Common myeloid progenitor, CD34-positive (primary cell): ENCODE measurements around the gene RAB33B.

Experiments
- CTCF ChIA-PET: fragments of 350-600 bp; sonication (Branson Sonifier 250); formaldehyde crosslinking; loops from one replicate; lab custom pipeline; 2021; ENCODE audit warnings: antibody characterized with exemption; lab: Charles Lee
- POLR2A ChIA-PET: fragments of 350-600 bp; sonication (Branson Sonifier 250); formaldehyde crosslinking; loops from one replicate; lab custom pipeline; 2021; ENCODE audit warnings: antibody characterized with exemption; lab: Charles Lee
- DNase-seq, 3 donors: peaks; one replicate each; pipeline versions ENCODE4 v3.0.0 to v3.0.0-alpha.2; 2013
- H3K27ac ChIP-seq, 2 experiments: 1 replicate in 1 of 2; 2 replicates in 1 of 2; pipeline ENCODE4 v1.7.0; 2013; ENCODE audit warnings: inconsistent platforms in 2 of 2, low read length in 2 of 2, mild to moderate bottlenecking in 2 of 2, low read depth in 1 of 2, moderate library complexity in 1 of 2; ENCODE audit not compliant: severe bottlenecking in 2 of 2, insufficient read depth in 1 of 2, poor library complexity in 1 of 2
- H3K27me3 ChIP-seq, 5 experiments: replicated peaks in 2 of 5; 1 replicate in 3 of 5; 2 replicates in 2 of 5; pipeline versions ENCODE4 v1.6.1 to v1.7.0; 2013; ENCODE audit warnings: low read length in 4 of 5, mild to moderate bottlenecking in 2 of 5, moderate library complexity in 2 of 5, inconsistent platforms in 1 of 5; ENCODE audit not compliant: insufficient read depth in 5 of 5, control insufficient read depth in 4 of 5
- H3K36me3 ChIP-seq, 4 experiments: 1 replicate in 2 of 4; 2 replicates in 2 of 4; pipeline versions ENCODE4 v1.6.1 to v1.7.0; 2013; ENCODE audit warnings: low read length in 3 of 4, control low read depth in 1 of 4, mild to moderate bottlenecking in 1 of 4; ENCODE audit not compliant: control insufficient read depth in 4 of 4, insufficient read depth in 4 of 4
- H3K4me1 ChIP-seq, 4 experiments: 1 replicate in 3 of 4; 2 replicates in 1 of 4; pipeline versions ENCODE4 v1.6.1 to v1.7.1; 2013; ENCODE audit warnings: low read length in 3 of 4, mild to moderate bottlenecking in 3 of 4, control low read depth in 1 of 4, inconsistent platforms in 1 of 4, moderate library complexity in 1 of 4; ENCODE audit not compliant: control insufficient read depth in 4 of 4, insufficient read depth in 4 of 4; ENCODE audit errors: control extremely low read depth in 1 of 4
- H3K4me3 ChIP-seq, 7 experiments: 1 replicate in 4 of 7; 2 replicates in 3 of 7; pipeline versions ENCODE4 v1.5.1 to v1.7.0; 2013; ENCODE audit warnings: mild to moderate bottlenecking in 7 of 7, low read length in 6 of 7, moderate library complexity in 6 of 7, inconsistent platforms in 2 of 7, low read depth in 2 of 7, control low read depth in 1 of 7; ENCODE audit not compliant: insufficient read depth in 4 of 7, control insufficient read depth in 1 of 7; ENCODE audit errors: extremely low read depth in 1 of 7
- H3K9me3 ChIP-seq, 5 experiments: 1 replicate in 4 of 5; 2 replicates in 1 of 5; pipeline versions ENCODE4 v1.6.1 to v1.7.1; 2013; ENCODE audit warnings: low read length in 4 of 5, mild to moderate bottlenecking in 2 of 5, inconsistent platforms in 1 of 5, low read depth in 1 of 5, moderate library complexity in 1 of 5; ENCODE audit not compliant: control insufficient read depth in 4 of 5, insufficient read depth in 2 of 5; ENCODE audit errors: control extremely low read depth in 1 of 5
- WGBS: methylation state at CpG from one replicate; pipeline ENCODE4 v1.1.5; 2013; ENCODE audit not compliant: insufficient coverage; 5-methylcytosine and 5-hydroxymethylcytosine counted together

RAB33B gene

DNA sequence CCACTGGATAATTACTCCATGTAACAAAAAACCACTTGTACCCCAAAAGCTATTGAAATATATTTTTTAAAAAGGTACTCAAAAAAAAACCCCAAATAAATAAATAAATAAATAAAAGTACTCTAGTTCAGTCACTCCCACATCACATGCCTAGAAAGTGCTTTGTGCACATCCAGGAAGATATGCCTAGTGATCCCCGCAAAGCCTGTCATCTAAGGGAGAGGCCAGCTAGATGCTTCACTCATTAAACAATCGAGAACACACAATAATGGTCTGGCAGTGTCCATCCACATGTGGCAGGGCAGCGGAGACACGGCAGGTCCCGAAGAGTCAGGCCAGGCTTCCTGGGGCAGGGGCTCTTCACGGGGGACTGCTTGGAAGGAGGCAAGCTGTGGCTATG lies 47.6 kb downstream of the RAB33B start:
- Histone ChIP-seq H3K36me3 (peaks cover 0 to 7% (median 3%) of the 10 kb centered on the region in 4 experiments), H3K27me3 (no peaks in the 10 kb centered on the region), H3K4me1 (peaks cover 0 to 16% (median 8%) of the 10 kb centered on the region in 4 experiments), H3K9me3 (peaks cover 0 to 4% (median 0%) of the 10 kb centered on the region in 5 experiments), H3K27ac (no peak overlapping the region), H3K4me3 (no peak overlapping the region)
- ChIA-PET CTCF (interaction anchor here (0.7 to 1.7 kb wide), 5 partner anchors 9 to 107 kb away, joined by 3 to 5 read pairs (median 3); no protein-coding TSS in a partner anchor), POLR2A (no interaction called here)
- no peak for DNase-seq
- 93% methylated on average over 6 of the region's 6 CpGs for WGBS

DNA sequence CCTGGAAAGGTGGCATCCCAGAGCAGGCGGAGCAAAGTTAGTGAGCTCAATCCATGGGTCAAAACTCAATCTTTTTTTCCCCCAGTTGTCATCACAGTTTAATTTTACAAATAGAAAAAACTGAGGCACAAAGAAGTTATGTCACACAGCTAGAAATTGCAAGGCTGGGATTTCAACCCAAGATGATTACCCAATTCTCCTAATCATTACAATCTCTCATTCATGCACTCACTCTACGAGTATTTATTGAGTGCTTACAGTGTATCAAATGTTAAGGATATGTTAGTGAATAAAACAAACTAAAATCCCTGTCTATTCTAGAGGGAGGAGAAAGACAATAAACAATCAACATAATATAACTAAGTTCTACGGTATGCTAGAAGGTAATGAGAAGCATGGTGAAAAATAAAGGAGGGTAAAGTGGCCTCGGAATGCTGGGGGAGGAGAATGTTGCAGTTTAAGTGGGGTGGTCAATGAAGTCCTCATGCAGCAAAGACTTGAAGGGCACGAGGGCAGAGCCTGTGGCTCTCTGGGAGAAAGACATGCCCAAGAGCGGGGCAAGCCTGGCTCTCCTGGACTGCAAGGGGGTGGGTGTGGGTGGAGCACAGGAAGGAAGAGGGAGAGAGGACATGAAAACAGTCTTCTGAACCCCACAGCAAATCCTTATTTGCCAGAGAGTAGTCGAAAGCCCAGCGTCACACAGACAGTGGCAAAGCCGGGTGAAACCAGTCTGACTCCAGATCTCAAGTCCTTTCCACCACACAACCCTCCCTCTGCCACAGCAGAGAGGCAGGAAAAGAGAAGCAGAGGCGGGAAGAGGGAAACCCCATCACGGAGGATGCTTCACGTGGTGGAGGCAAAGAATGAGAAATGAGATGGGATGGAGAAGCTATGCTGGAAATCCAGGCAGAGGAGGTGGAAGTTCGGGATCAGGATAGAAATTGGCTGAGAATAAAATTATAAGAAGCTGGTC lies 48.3 kb downstream of the RAB33B start:
- POLR2A ChIA-PET = no interaction called here
- Histone ChIP-seq H3K4me1 (peaks cover 0 to 16% (median 8%) of the 10 kb centered on the region in 4 experiments), H3K27ac (no peak overlapping the region), H3K36me3 (peaks cover 0 to 11% (median 6%) of the 10 kb centered on the region in 4 experiments), H3K4me3 (no peak overlapping the region), H3K27me3 (no peaks in the 10 kb centered on the region), H3K9me3 (peaks cover 0 to 4% (median 0%) of the 10 kb centered on the region in 5 experiments)
- DNase-seq = no peak
- 80% methylated on average over 7 of the region's 13 CpGs for WGBS
- CTCF ChIA-PET = interaction anchor here (0.8 to 1.7 kb wide), 6 partner anchors 8 to 107 kb away, joined by 3 to 5 read pairs (median 3); no protein-coding TSS in a partner anchor

DNA sequence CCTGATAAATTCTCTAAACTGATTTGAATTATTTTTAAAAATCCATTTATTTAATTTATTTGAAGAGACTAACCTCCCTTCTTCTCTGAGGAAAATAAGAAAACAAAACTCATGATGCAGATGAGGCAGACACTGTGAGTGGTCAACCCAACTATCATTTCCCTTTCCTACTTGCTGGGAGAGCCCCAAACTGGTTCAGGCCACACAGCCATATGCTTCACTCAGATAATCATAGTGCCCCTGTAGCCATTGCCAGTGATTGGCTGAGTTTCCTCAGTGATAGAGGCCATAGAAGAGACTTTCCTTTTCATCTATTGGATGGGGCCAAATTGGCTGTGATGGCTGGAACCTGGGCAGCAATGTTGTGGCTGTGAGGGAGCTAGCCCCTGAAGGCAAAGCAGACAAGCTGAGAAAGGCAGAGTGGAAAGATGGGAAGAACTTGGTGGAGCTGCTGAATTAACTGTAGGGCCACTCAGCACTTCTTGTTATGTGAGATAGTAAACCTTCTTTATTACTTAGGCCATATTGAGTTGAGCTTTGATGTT lies 49.8 kb downstream of the RAB33B start:
- peak in 1 of 3 donors; percentile 13 for DNase-seq
- H3K36me3 ChIP-seq = peaks cover 0 to 16% (median 7%) of the 10 kb centered on the region in 4 experiments
- H3K4me1 ChIP-seq = peaks cover 0 to 9% (median 4%) of the 10 kb centered on the region in 4 experiments
- H3K9me3 ChIP-seq = peaks cover 0 to 4% (median 0%) of the 10 kb centered on the region in 5 experiments
- H3K27ac ChIP-seq = no peak overlapping the region
- H3K27me3 ChIP-seq = no peaks in the 10 kb centered on the region
- no peak overlapping the region for H3K4me3 ChIP-seq
- CTCF ChIA-PET = interaction anchor here (1.0 to 2.4 kb wide), 7 partner anchors 10 to 100 kb away, joined by 3 to 9 read pairs (median 4); no protein-coding TSS in a partner anchor
- POLR2A ChIA-PET = interaction anchor here (0.9 kb wide), 1 partner anchor 50 kb away, joined by 3 read pairs; the partner anchor contains the start of gene RAB33B

DNA sequence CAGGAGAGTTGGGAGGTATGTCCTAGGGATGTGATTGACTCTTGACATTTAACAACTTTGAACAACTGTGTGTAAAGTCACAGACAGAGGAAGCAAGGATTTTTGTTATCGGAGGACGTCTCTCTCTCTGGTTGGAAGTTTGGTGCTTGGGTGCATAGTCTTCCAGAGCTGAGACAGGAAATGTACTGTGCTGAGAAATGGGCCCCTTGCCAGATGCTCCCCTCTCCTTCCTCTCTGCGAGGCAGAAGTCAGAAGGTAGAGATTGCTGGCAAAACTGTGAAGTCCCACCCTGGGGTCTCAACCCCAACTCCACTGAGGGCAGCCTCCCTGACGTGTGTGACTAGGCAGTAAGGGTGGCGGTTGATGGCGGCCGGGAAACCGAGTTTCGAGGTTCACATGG lies 52.9 kb downstream of the RAB33B start:
- ChIA-PET POLR2A (no interaction called here), CTCF (interaction anchor here (1.0 to 1.5 kb wide), 6 partner anchors 9 to 479 kb away, joined by 3 to 4 read pairs (median 3); no protein-coding TSS in a partner anchor)

DNA sequence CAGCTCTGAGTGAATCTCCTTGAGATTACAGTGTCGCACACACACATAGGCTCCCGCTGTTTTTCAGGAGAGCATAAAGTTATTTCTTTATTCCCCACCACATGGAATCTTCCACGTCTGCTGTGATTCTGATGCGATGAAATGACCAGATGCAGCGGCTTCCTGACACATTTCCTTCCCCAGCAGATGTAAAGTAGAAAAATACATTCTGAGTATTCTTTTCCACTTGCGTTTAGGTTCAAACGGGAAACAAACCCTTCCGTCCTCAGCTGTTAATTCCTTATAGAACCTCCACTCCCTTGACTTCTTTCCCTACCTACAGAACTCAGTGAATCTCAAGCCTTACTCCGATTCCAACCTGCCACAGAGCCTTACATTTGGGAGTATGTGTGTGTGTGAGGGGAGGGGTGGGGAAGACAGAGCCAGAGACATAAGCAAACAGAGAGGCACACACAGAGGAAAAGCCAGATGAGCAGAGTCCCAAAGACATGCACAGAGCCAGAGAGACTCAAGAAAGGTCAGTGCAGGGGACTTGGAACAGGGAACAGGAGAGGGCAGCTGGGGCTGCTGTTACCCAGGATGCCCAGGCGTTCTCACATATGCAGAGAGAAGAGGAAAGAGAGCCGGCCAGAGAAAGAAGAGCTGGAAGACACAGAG lies 54.8 kb downstream of the RAB33B start:
- Histone ChIP-seq H3K27me3 (no peaks in the 10 kb centered on the region), H3K4me1 (no peaks in the 10 kb centered on the region), H3K4me3 (no peak overlapping the region), H3K27ac (no peak overlapping the region), H3K36me3 (peaks cover 4 to 41% (median 24%) of the 10 kb centered on the region in 4 experiments), H3K9me3 (peaks cover 0 to 2% (median 0%) of the 10 kb centered on the region in 5 experiments)
- 92% methylated on average over 8 of the region's 11 CpGs for WGBS
- ChIA-PET POLR2A (no interaction called here), CTCF (interaction anchor here (0.6 to 1.8 kb wide), 6 partner anchors 10 to 93 kb away, joined by 3 to 9 read pairs (median 4); no protein-coding TSS in a partner anchor)
- DNase-seq = no peak

More for the DNA sequence above, 52.9 kb downstream of the RAB33B start:
- H3K27ac ChIP-seq = no peak overlapping the region
- no peaks in the 10 kb centered on the region for H3K27me3 ChIP-seq
- H3K4me3 ChIP-seq = no peak overlapping the region
- no peak for DNase-seq
- peaks cover 0 to 4% (median 0%) of the 10 kb centered on the region in 5 experiments for H3K9me3 ChIP-seq
- 86% methylated on average over 7 of the region's 9 CpGs for WGBS
- peaks cover 0 to 37% (median 18%) of the 10 kb centered on the region in 4 experiments for H3K36me3 ChIP-seq
- peaks cover 0 to 5% (median 0%) of the 10 kb centered on the region in 4 experiments for H3K4me1 ChIP-seq

DNA sequence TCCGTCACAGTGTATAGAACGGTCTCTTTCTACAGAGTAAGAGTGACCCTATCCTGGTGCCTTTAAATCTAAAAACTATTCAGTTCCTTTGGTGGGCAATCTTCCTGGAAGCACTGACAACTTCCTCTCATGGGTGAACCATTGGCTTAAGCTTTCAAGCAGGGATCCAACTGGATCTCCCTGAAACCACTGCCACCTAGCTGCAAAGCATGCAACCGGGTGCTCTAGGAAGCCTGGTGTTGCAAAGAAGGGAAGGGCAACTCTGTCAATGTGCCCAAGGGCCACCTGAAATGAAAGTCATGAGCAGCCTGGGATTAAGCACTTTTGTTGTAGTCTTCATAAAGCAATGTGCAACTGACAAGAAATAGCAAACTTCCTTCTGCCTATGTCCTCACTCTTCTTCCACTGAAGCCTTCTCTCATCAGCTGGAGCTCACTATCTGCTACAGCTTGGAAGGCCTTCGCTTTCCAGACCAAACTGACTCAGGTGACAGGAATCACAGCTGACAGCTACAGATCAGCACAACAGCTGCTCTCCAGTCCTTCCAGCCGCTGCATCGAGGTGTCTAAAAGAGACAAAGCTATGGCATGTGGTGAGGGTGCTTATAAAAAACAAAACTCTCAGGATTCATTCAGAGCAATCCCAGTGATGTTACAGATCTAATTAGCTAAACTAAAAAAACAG lies 55.9 kb downstream of the RAB33B start:
- 100% methylated on average over 5 of the region's 6 CpGs for WGBS
- Histone ChIP-seq H3K36me3 (peaks cover 4 to 44% (median 29%) of the 10 kb centered on the region in 4 experiments), H3K27ac (no peak overlapping the region), H3K4me1 (no peaks in the 10 kb centered on the region), H3K27me3 (no peaks in the 10 kb centered on the region), H3K9me3 (no peaks in the 10 kb centered on the region), H3K4me3 (no peak overlapping the region)
- ChIA-PET POLR2A (no interaction called here), CTCF (interaction anchor here (0.6 to 1.8 kb wide), 12 partner anchors 8 to 479 kb away, joined by 3 to 9 read pairs (median 4); no protein-coding TSS in a partner anchor)
- peak; percentile 25 to 58 (median 51) for DNase-seq
